ENCODE measurements around the gene NRIP1.

DNA sequence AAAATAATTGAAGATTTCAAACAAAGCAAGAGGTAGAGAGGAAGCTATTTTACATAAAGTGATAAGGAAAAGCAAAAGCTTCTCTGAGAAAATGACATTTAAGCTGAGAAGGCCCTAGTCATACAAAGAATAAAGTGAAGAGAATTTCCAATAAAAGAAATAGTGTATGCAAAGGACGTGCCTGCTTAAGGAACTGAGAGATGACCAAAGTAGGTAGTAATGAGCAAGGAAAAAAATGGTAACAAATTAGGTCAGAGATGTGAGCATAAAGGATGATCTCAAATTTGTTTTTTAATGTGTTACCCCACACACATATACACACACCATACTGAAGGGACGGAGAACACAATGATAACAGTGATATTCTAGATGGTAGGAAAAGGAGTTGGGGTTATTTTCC lies 46.4 kb downstream of the NRIP1 start:
- TF ChIP-seq ASH2L (IDR thresholded peaks at IDR 0.05; ENCODE audit: low read length): no peak
- TF ChIP-seq POLR2A (IDR thresholded peaks at IDR 0.05; ENCODE audit: control extremely low read depth in 1 of 2, low read depth in 2 of 2, low read length in 2 of 2): no peak
- no peak for TF ChIP-seq RAD21 (IDR thresholded peaks at IDR 0.05 in 1 of 2, conservative IDR thresholded peaks at IDR 0.05 in 1 of 2; ENCODE audit: low read depth in 2 of 2, low read length in 2 of 2)
